CD8-positive, alpha-beta memory T cell (primary cell): ENCODE results near the gene RFFL. TPM values are rescaled to one million over a fixed set of nuclear protein-coding genes. Genes with fewer than 3 reads are reported as not detected.

Source experiments
- CTCF ChIA-PET: fragments of 350-600 bp; sonication (Branson Sonifier 250); formaldehyde crosslinking; loops from one replicate; lab custom pipeline; 2021; ENCODE audit warnings: antibody characterized with exemption; lab: Charles Lee
- POLR2A ChIA-PET: fragments of 350-600 bp; sonication (Branson Sonifier 250); formaldehyde crosslinking; loops from one replicate; lab custom pipeline; 2021; ENCODE audit warnings: antibody characterized with exemption; lab: Charles Lee
- DNase-seq, 5 donors: peaks; one replicate each; pipeline versions ENCODE4 v3.0.0 to v3.0.0-alpha.2; 2020 to 2022; ENCODE audit warnings: mixed read lengths in 1 of 5
- H3K27ac ChIP-seq: one replicate; pipeline ENCODE4 v1.7.0; 2013; ENCODE audit warnings: low read depth, mild to moderate bottlenecking, low read length, moderate library complexity
- H3K27me3 ChIP-seq: 2 replicates; pipeline ENCODE4 v1.7.0; 2013; ENCODE audit warnings: low read length, mild to moderate bottlenecking; ENCODE audit not compliant: insufficient read depth, poor library complexity, severe bottlenecking
- H3K36me3 ChIP-seq: 2 replicates; pipeline ENCODE4 v1.7.0; 2013; ENCODE audit warnings: mild to moderate bottlenecking, low read length, moderate library complexity; ENCODE audit not compliant: insufficient read depth
- H3K4me1 ChIP-seq: 2 replicates; pipeline ENCODE4 v1.7.0; 2013; ENCODE audit warnings: mild to moderate bottlenecking, low read length, moderate library complexity; ENCODE audit not compliant: insufficient read depth
- H3K4me3 ChIP-seq: 2 replicates; pipeline ENCODE4 v1.7.0; 2013; ENCODE audit warnings: mild to moderate bottlenecking, low read length
- H3K9me3 ChIP-seq: 2 replicates; pipeline ENCODE4 v1.7.0; 2013; ENCODE audit warnings: mild to moderate bottlenecking, low read length
- H3K27ac Mint-ChIP-seq, 8 donors: one replicate each; pipeline ENCODE4 v1.8.0; 2020 to 2021; ENCODE audit warnings: mixed read lengths in 8 of 8, mild to moderate bottlenecking in 6 of 8, inconsistent platforms in 3 of 8, moderate library complexity in 3 of 8
- H3K27me3 Mint-ChIP-seq, 2 donors: one replicate each; pipeline ENCODE4 v1.8.0; 2020 to 2021; ENCODE audit warnings: mixed read lengths in 2 of 2, mild to moderate bottlenecking in 1 of 2, moderate library complexity in 1 of 2
- H3K36me3 Mint-ChIP-seq, 3 donors: one replicate each; pipeline ENCODE4 v1.8.0; 2020 to 2021; ENCODE audit warnings: mixed read lengths in 3 of 3, inconsistent platforms in 1 of 3, mild to moderate bottlenecking in 1 of 3
- H3K4me1 Mint-ChIP-seq, 3 donors: one replicate each; pipeline ENCODE4 v1.8.0; 2020 to 2021; ENCODE audit warnings: mixed read lengths in 3 of 3, inconsistent platforms in 1 of 3, mild to moderate bottlenecking in 1 of 3
- H3K4me3 Mint-ChIP-seq, 7 donors: one replicate each; pipeline ENCODE4 v1.8.0; 2020 to 2021; ENCODE audit warnings: mixed read lengths in 7 of 7, mild to moderate bottlenecking in 6 of 7, moderate library complexity in 4 of 7, inconsistent platforms in 2 of 7
- H3K9me3 Mint-ChIP-seq, 5 donors: one replicate each; pipeline ENCODE4 v1.8.0; 2020 to 2022; ENCODE audit warnings: mixed read lengths in 5 of 5, mild to moderate bottlenecking in 3 of 5, moderate library complexity in 2 of 5, inconsistent platforms in 1 of 5
- polyA plus RNA-seq: library from polyadenylated mRNA; unstranded; fragments of 300-500 nt; fragmentation: Illumina TruSeq; gene quantifications from one replicate; pipeline ENCODE4 v1.2.3, GENCODE V29; 2021
- total RNA-seq, 2 experiments: library from RNA; stranded (reverse); gene quantifications; one replicate each; pipeline ENCODE4 v1.2.3, GENCODE V29; 2021

RFFL gene
- total and polyA plus RNA-seq, 3 experiments from 2014 or later: 30.2 to 43.6 (median 33.1) TPM

DNA sequence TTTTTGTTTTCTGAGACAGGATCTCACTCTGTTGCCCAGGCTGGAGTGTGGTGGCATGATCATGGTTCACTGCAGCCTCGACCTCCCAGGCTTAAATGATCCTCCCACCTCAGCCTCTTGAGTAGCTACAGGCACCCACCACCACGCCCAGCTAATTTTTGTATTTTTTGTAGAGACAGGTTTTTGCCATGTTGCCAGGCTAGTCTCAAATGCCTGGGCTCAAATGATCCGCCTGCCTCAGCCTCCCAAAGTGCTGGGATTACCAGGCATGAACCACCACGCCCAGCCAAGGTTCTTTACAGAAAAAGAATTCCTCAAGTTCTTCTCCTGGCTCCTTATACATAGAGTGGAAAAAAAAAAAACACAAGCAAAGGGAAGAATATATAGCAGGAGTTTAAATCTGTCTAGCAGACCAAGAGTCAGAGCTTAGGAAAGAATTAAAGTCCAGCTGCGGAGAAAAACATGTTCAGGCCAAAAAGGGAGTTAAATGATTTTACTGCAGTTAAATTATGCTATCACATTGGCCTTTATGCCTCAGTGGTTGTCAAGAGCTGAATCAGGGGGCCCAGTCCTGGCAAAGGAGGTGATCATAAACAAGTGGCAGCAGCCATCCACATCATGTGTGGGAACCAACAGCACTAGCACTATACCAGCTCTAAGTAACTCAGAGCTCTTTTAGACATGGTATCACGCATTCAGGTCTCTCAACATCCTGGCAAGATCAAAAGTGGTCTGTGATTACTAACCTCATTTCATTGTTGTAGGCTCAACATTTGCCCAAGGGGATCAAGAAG, 43.9 kb downstream of the RFFL start:
- Mint-ChIP-seq H3K36me3 (peaks cover 3 to 78% (median 20%) of the 10 kb centered on the region in 3 donors), H3K27ac (peak overlapping the region in 7 of 8 donors; percentile 3 to 99 (median 93)), H3K4me3 (no peak overlapping the region), H3K4me1 (peaks cover 41 to 61% (median 59%) of the 10 kb centered on the region in 3 donors), H3K27me3 (no peaks in the 10 kb centered on the region), H3K9me3 (no peaks in the 10 kb centered on the region)
- DNase-seq: no peak
- no peak overlapping the region for H3K4me3 ChIP-seq
- H3K27me3 ChIP-seq: no peaks in the 10 kb centered on the region
- no peaks in the 10 kb centered on the region for H3K9me3 ChIP-seq
- H3K36me3 ChIP-seq: peaks cover 41% of the 10 kb centered on the region
- ChIA-PET POLR2A (interaction anchor here (0.6 to 1.0 kb wide), 3 partner anchors 27 to 106 kb away, joined by 3 to 11 read pairs (median 4); no protein-coding TSS in a partner anchor), CTCF (interaction anchor here (1.4 kb wide), 1 partner anchor 9 kb away, joined by 6 read pairs; no protein-coding TSS in a partner anchor)
- H3K4me1 ChIP-seq: peaks cover 34% of the 10 kb centered on the region
- no peak overlapping the region for H3K27ac ChIP-seq

DNA sequence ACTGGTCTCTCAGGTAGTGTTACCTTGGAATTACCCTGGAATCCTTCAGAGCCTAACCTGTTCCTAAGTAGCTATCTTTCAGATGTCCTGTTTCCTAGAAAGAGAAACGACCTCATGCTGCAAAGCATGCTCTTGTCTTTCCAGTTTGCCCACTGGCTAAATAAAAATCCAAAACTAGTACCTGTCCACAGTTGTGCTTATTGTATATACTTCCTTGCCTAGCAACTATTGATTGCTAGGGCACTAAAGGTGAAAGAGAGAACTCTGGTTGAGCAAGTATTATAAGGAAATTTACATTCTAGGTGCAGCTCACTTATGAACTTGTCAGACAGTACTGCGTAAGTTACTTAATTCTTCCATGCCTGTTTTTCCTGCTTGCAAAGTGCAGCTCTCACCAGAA, 44.7 kb downstream of the RFFL start:
- Mint-ChIP-seq H3K27ac (peak overlapping the region in 2 of 8 donors; percentile 35 to 66), H3K4me1 (peaks cover 37 to 58% (median 52%) of the 10 kb centered on the region in 3 donors), H3K4me3 (no peak overlapping the region), H3K36me3 (peaks cover 3 to 81% (median 26%) of the 10 kb centered on the region in 3 donors), H3K9me3 (no peaks in the 10 kb centered on the region), H3K27me3 (no peaks in the 10 kb centered on the region)
- H3K9me3 ChIP-seq: no peaks in the 10 kb centered on the region
- ChIA-PET POLR2A (interaction anchor here (0.6 kb wide), 1 partner anchor 44 kb away, joined by 11 read pairs; no protein-coding TSS in a partner anchor), CTCF (interaction anchor here (1.1 to 1.4 kb wide), 2 partner anchors 9 to 71 kb away, joined by 3 to 6 read pairs; no protein-coding TSS in a partner anchor)
- peaks cover 27% of the 10 kb centered on the region for H3K4me1 ChIP-seq
- H3K27me3 ChIP-seq: no peaks in the 10 kb centered on the region
- DNase-seq: no peak
- no peak overlapping the region for H3K4me3 ChIP-seq
- peaks cover 46% of the 10 kb centered on the region for H3K36me3 ChIP-seq
- no peak overlapping the region for H3K27ac ChIP-seq

DNA sequence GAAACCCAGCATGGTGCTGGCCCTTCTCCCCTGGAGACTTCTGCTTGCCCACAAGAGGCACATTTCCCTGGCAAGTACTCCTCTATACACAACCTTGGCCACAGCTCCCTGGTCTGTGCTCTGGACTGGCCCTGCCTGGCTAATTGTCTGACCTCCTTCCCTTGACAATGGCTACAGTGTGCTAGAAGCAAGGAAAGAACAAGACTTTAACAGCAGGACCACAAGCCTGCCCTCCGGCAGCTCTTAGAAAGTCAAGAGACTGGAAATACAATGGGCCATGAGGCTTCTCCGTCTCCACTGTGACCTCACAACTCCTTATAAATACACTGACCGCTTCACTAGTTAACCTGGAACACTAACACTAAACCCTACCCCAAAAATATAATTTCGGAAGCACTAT, 46.5 kb downstream of the RFFL start:
- DNase-seq: no peak
- H3K36me3 Mint-ChIP-seq: peaks cover 3 to 96% (median 28%) of the 10 kb centered on the region in 3 donors
- Histone ChIP-seq H3K4me1 (peaks cover 9% of the 10 kb centered on the region), H3K27me3 (no peaks in the 10 kb centered on the region), H3K27ac (no peak overlapping the region), H3K4me3 (no peak overlapping the region), H3K9me3 (no peaks in the 10 kb centered on the region), H3K36me3 (peaks cover 57% of the 10 kb centered on the region)
- H3K27me3 Mint-ChIP-seq: no peaks in the 10 kb centered on the region
- peaks cover 19 to 45% (median 34%) of the 10 kb centered on the region in 3 donors for H3K4me1 Mint-ChIP-seq
- ChIA-PET CTCF (interaction anchor here (1.3 kb wide), 1 partner anchor 72 kb away, joined by 4 read pairs; no protein-coding TSS in a partner anchor), POLR2A (no interaction called here)
- peak overlapping the region in 7 of 8 donors; percentile 5 to 76 (median 45) for H3K27ac Mint-ChIP-seq
- no peak overlapping the region for H3K4me3 Mint-ChIP-seq
- H3K9me3 Mint-ChIP-seq: no peaks in the 10 kb centered on the region

DNA sequence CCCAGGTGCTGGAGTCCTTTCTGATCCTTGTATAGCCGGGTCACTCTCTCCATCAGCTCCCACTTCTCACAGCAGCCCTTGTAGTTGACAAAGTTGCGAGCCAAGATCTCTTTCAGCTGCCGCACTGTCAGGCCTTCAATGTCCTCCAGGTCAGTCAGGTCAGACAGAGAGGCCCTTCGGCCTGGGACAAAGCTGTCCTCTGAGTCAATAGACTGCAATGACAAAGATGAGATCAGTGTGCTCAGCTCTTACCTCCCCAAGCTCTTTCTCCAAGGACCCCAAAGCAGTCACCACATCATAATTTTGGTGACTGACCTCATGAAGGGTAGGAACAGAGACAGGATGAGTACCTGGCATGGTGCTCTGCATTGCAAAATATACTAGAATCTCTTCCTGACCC, 47.1 kb downstream of the RFFL start:
- ChIA-PET CTCF (interaction anchor here (1.3 kb wide), 1 partner anchor 73 kb away, joined by 4 read pairs; no protein-coding TSS in a partner anchor), POLR2A (no interaction called here)
- peak overlapping the region in 1 of 7 donors; percentile 27 for H3K4me3 Mint-ChIP-seq
- Histone ChIP-seq H3K9me3 (no peaks in the 10 kb centered on the region), H3K36me3 (peaks cover 64% of the 10 kb centered on the region), H3K4me1 (peaks cover 3% of the 10 kb centered on the region), H3K4me3 (no peak overlapping the region), H3K27ac (no peak overlapping the region), H3K27me3 (no peaks in the 10 kb centered on the region)
- peak overlapping the region in 2 of 8 donors; percentile 39 to 66 for H3K27ac Mint-ChIP-seq
- no peak for DNase-seq
- H3K36me3 Mint-ChIP-seq: peaks cover 3 to 99% (median 32%) of the 10 kb centered on the region in 3 donors
- H3K4me1 Mint-ChIP-seq: peaks cover 13 to 38% (median 27%) of the 10 kb centered on the region in 3 donors
- no peaks in the 10 kb centered on the region for H3K27me3 Mint-ChIP-seq
- no peaks in the 10 kb centered on the region for H3K9me3 Mint-ChIP-seq

DNA sequence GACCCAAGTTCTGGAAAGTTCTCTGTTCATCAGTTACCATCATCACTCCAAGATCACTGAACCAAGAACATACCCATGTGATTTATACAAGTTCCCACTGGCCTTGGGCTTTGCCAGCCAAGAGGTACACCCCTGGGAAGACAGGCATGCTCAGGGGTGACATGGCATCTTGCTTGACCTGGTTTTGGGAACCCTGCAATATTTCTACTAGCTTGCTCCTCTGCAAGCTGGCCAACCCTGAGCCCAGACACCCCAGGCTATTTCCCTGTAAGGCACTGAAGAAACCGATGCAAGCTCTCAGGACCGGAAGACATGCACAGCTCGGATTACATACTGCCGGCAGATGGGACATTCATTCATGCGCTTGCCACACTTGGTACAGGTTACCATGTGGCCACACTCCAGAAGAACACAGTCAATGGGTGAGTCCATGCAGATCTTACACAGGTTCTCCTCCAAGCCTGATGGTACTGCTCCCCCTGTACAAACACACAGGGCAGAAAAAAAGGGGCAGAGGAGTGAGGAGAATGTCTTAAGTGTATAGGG, 51.8 kb downstream of the RFFL start:
- H3K4me1 ChIP-seq: no peaks in the 10 kb centered on the region
- H3K4me3 Mint-ChIP-seq: no peak overlapping the region
- no peaks in the 10 kb centered on the region for H3K9me3 Mint-ChIP-seq
- H3K4me3 ChIP-seq: no peak overlapping the region
- peaks cover 0 to 8% (median 6%) of the 10 kb centered on the region in 3 donors for H3K4me1 Mint-ChIP-seq
- CTCF ChIA-PET: no interaction called here
- POLR2A ChIA-PET: interaction anchor here (0.6 kb wide), 1 partner anchor 31 kb away, joined by 3 read pairs; no protein-coding TSS in a partner anchor
- peak overlapping the region in 5 of 8 donors; percentile 51 to 82 (median 72) for H3K27ac Mint-ChIP-seq
- H3K9me3 ChIP-seq: no peaks in the 10 kb centered on the region
- H3K27me3 ChIP-seq: no peaks in the 10 kb centered on the region
- no peaks in the 10 kb centered on the region for H3K27me3 Mint-ChIP-seq
- no peak overlapping the region for H3K27ac ChIP-seq
- no peak for DNase-seq
- H3K36me3 Mint-ChIP-seq: peaks cover 3 to 97% (median 35%) of the 10 kb centered on the region in 3 donors
- peaks cover 66% of the 10 kb centered on the region for H3K36me3 ChIP-seq

DNA sequence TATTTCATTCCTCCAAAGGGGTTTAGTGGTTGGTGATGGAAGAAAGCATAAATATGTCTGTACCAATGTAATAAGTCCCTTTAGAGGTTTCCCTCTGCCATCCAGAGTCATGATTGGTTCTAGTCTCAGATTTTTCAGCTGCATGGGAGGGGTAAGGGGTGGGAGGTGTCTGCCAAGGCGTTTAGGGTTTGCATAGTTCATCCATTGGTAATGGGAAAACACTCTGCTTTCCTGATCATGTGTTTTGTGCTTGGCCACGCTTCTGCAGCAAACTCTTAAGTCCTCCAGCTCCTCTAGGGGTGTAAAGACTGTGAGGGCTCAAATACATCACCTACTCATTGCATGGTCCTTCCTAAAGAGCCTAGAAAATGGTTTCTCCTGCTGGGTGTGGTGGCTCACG, 53.4 kb downstream of the RFFL start:
- no peaks in the 10 kb centered on the region for H3K27me3 Mint-ChIP-seq
- no peak overlapping the region for H3K4me3 Mint-ChIP-seq
- H3K4me1 Mint-ChIP-seq: peaks cover 0 to 8% (median 6%) of the 10 kb centered on the region in 3 donors
- peaks cover 1 to 92% (median 29%) of the 10 kb centered on the region in 3 donors for H3K36me3 Mint-ChIP-seq
- Histone ChIP-seq H3K4me3 (no peak overlapping the region), H3K27ac (no peak overlapping the region), H3K27me3 (no peaks in the 10 kb centered on the region), H3K36me3 (peaks cover 50% of the 10 kb centered on the region), H3K4me1 (no peaks in the 10 kb centered on the region), H3K9me3 (no peaks in the 10 kb centered on the region)
- ChIA-PET POLR2A (interaction anchor here (0.7 kb wide), 1 partner anchor 65 kb away, joined by 5 read pairs; no protein-coding TSS in a partner anchor), CTCF (interaction anchor here (0.8 to 2.0 kb wide), 3 partner anchors 9 to 110 kb away, joined by 3 to 6 read pairs (median 4); no protein-coding TSS in a partner anchor)
- peak overlapping the region in 2 of 8 donors; percentile 26 to 38 for H3K27ac Mint-ChIP-seq
- no peak for DNase-seq
- no peaks in the 10 kb centered on the region for H3K9me3 Mint-ChIP-seq

DNA sequence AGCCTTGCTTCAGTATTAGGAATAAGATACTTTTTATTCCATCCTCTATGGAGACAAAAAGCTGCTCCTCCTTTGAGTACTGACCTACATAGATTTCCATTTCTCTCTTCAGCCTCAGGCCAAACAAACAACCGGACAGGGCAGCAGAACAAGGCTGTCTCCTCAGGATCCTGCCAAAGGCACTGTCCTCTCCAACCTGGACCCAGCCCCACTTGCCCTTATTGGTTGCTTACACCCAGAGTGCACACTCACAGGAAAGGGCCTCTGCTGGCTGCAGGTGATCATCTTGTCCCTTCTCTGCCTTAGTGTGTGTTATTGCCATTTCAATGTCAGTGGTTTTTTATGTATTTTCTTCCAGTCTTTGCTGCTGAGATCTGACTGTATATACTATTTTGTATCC, 56.5 kb downstream of the RFFL start:
- H3K36me3 ChIP-seq: peaks cover 28% of the 10 kb centered on the region
- H3K27ac ChIP-seq: no peak overlapping the region
- no peaks in the 10 kb centered on the region for H3K27me3 ChIP-seq
- Mint-ChIP-seq H3K4me3 (no peak overlapping the region), H3K27ac (peak overlapping the region in 7 of 8 donors; percentile 6 to 89 (median 64)), H3K9me3 (no peaks in the 10 kb centered on the region), H3K36me3 (peaks cover 0 to 88% (median 21%) of the 10 kb centered on the region in 3 donors), H3K27me3 (no peaks in the 10 kb centered on the region), H3K4me1 (peaks cover 0 to 6% (median 0%) of the 10 kb centered on the region in 3 donors)
- DNase-seq: no peak
- no peaks in the 10 kb centered on the region for H3K9me3 ChIP-seq
- POLR2A ChIA-PET: no interaction called here
- no peaks in the 10 kb centered on the region for H3K4me1 ChIP-seq
- CTCF ChIA-PET: no interaction called here
- no peak overlapping the region for H3K4me3 ChIP-seq
